Activated CD8-positive, alpha-beta T cell treated with anti-CD3 and anti-CD28 coated beads for 36 hours (primary cell): ENCODE measurements around the gene SSTR4. TPM values are rescaled to one million over a fixed set of nuclear protein-coding genes. Genes with fewer than 3 reads are reported as not detected.

Source experiments
- ATAC-seq: fragments of 200-7000 bp; cut with Tn5 transposase; one replicate; pipeline ENCODE4 v1.10.0; 2021; ENCODE audit warnings: mild to moderate bottlenecking, moderate library complexity
- CTCF ChIA-PET: fragments of 350-600 bp; sonication (Branson Sonifier 250); formaldehyde crosslinking; loops from one replicate; lab custom pipeline; 2021; ENCODE audit warnings: antibody characterized with exemption; lab: Charles Lee
- POLR2A ChIA-PET: fragments of 350-600 bp; sonication (Branson Sonifier 250); formaldehyde crosslinking; loops from one replicate; lab custom pipeline; 2021; ENCODE audit warnings: antibody characterized with exemption; lab: Charles Lee
- DNase-seq: peaks from one replicate; pipeline ENCODE4 v3.0.0-alpha.2; 2020
- H3K27ac Mint-ChIP-seq: one replicate; pipeline ENCODE4 v1.8.0; 2021; ENCODE audit warnings: mild to moderate bottlenecking, mixed read lengths
- H3K27me3 Mint-ChIP-seq: one replicate; pipeline ENCODE4 v1.8.0; 2021; ENCODE audit warnings: mixed read lengths
- H3K36me3 Mint-ChIP-seq: one replicate; pipeline ENCODE4 v1.8.0; 2021; ENCODE audit warnings: low read depth, mixed read lengths
- H3K4me1 Mint-ChIP-seq: one replicate; pipeline ENCODE4 v1.8.0; 2021; ENCODE audit warnings: low read depth, mixed read lengths
- H3K4me3 Mint-ChIP-seq: one replicate; pipeline ENCODE4 v1.8.0; 2021; ENCODE audit warnings: mild to moderate bottlenecking, moderate library complexity, mixed read lengths
- H3K9me3 Mint-ChIP-seq: one replicate; pipeline ENCODE4 v1.8.0; 2021; ENCODE audit warnings: mixed read lengths
- CTCF ChIP-seq: fragments of 200-600 bp; IDR thresholded peaks from one replicate; pipeline ENCODE4 v1.8.0; 2022; ENCODE audit warnings: antibody characterized with exemption, mild to moderate bottlenecking
- intact Hi-C: fragments of 100-400 bp; cut with micrococcal nuclease; formaldehyde crosslinking; loops from one replicate; pipeline ENCODE4 v1.10.0; 2022
- total RNA-seq, 2 experiments: library from RNA; stranded (reverse); gene quantifications; one replicate each; pipeline ENCODE4 v1.2.3, GENCODE V29; 2021

The SSTR4 gene
- total RNA-seq, 2 experiments from 2014 or later = not detected

GRCh38 chr20:23018432-23018831 lies 16.7 kb upstream of the SSTR4 start:
- Mint-ChIP-seq H3K4me1 (no peaks in the 10 kb centered on the region), H3K9me3 (no peaks in the 10 kb centered on the region), H3K27ac (no peak overlapping the region), H3K36me3 (no peaks in the 10 kb centered on the region), H3K4me3 (no peak overlapping the region), H3K27me3 (no peaks in the 10 kb centered on the region)
- POLR2A ChIA-PET = no interaction called here
- no peak for DNase-seq
- CTCF ChIA-PET = no interaction called here
- ATAC-seq = no peak
- no peak for TF ChIP-seq CTCF
- intact Hi-C loops = no loop called here

- no peak for ATAC-seq
- TF ChIP-seq CTCF = no peak
Observed at GRCh38 chr20:23018941-23019340, 16.2 kb upstream of the SSTR4 start.

GRCh38 chr20:23019403-23019802 lies 15.7 kb upstream of the SSTR4 start:
- intact Hi-C loops = no loop called here
- no peak for TF ChIP-seq CTCF
- CTCF ChIA-PET = no interaction called here
- Mint-ChIP-seq H3K4me1 (no peaks in the 10 kb centered on the region), H3K27me3 (no peaks in the 10 kb centered on the region), H3K27ac (no peak overlapping the region), H3K9me3 (no peaks in the 10 kb centered on the region), H3K4me3 (no peak overlapping the region), H3K36me3 (no peaks in the 10 kb centered on the region)
- POLR2A ChIA-PET = no interaction called here
- ATAC-seq = no peak
- DNase-seq = no peak

More at GRCh38 chr20:23018941-23019340, 16.2 kb upstream of the SSTR4 start:
- intact Hi-C loops = no loop called here
- H3K4me1 Mint-ChIP-seq = no peaks in the 10 kb centered on the region
- H3K27me3 Mint-ChIP-seq = no peaks in the 10 kb centered on the region
- H3K4me3 Mint-ChIP-seq = no peak overlapping the region
- ChIA-PET CTCF (no interaction called here), POLR2A (no interaction called here)
- no peaks in the 10 kb centered on the region for H3K36me3 Mint-ChIP-seq
- no peak for DNase-seq
- no peak overlapping the region for H3K27ac Mint-ChIP-seq
- H3K9me3 Mint-ChIP-seq = no peaks in the 10 kb centered on the region

- Mint-ChIP-seq H3K4me3 (no peak overlapping the region), H3K9me3 (no peaks in the 10 kb centered on the region), H3K27me3 (no peaks in the 10 kb centered on the region), H3K27ac (no peak overlapping the region), H3K36me3 (no peaks in the 10 kb centered on the region), H3K4me1 (no peaks in the 10 kb centered on the region)
- no peak for ATAC-seq
- TF ChIP-seq CTCF = no peak
- DNase-seq = no peak
- ChIA-PET CTCF (no interaction called here), POLR2A (no interaction called here)
- intact Hi-C loops = no loop called here
Observed at GRCh38 chr20:23020230-23021018, 14.7 kb upstream of the SSTR4 start.

GRCh38 chr20:23021541-23021940 lies 13.6 kb upstream of the SSTR4 start:
- Mint-ChIP-seq H3K36me3 (no peaks in the 10 kb centered on the region), H3K27me3 (no peaks in the 10 kb centered on the region), H3K9me3 (no peaks in the 10 kb centered on the region), H3K27ac (no peak overlapping the region), H3K4me3 (no peak overlapping the region), H3K4me1 (no peaks in the 10 kb centered on the region)
- ChIA-PET CTCF (no interaction called here), POLR2A (no interaction called here)
- intact Hi-C loops = no loop called here
- DNase-seq (no peak), ATAC-seq (no peak)
- no peak for TF ChIP-seq CTCF
